Measurements from ENCODE around the gene MOB3A.
"Not testable (repeated sequence)": the region's sequence is repeated elsewhere in the genome, so short reads cannot be mapped to it uniquely, and the experiment has no call there.

MOB3A gene

DNA sequence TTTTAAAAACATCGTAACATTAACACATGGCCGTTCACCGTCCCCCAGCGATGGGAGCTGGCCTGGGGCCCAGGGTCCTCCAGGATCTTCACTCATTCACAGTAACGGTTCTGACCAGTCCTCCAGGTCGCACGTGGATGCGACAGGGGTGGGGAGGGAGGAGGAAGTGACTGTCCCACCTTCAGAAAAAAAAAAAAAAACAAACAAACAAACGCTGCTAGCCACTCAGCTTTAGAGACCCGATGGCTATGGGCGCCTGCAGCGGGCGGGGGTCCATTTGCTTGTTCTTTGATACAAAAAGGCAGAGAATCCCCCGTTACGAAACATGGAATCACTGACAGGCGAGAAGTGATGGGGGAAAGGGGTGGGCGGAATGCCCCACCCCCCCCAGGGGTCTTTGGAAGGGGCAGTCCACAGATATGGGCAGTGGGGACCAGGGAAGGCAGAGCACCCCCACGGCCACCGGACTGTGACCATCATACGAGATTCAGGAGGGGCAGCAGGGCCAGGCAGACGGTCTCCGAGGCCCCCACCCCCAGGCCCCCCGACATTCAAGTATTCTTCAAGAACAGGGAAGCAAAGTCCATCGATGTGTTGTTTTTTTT lies 58.4 kb downstream of the MOB3A start:
- no peak overlapping the region for H3K27ac ChIP-seq
- H3K27me3 ChIP-seq (ENCODE audit: insufficient read depth, low read depth, severe bottlenecking), result no peaks in the 10 kb centered on the region
- TF ChIP-seq, protein P1, sequence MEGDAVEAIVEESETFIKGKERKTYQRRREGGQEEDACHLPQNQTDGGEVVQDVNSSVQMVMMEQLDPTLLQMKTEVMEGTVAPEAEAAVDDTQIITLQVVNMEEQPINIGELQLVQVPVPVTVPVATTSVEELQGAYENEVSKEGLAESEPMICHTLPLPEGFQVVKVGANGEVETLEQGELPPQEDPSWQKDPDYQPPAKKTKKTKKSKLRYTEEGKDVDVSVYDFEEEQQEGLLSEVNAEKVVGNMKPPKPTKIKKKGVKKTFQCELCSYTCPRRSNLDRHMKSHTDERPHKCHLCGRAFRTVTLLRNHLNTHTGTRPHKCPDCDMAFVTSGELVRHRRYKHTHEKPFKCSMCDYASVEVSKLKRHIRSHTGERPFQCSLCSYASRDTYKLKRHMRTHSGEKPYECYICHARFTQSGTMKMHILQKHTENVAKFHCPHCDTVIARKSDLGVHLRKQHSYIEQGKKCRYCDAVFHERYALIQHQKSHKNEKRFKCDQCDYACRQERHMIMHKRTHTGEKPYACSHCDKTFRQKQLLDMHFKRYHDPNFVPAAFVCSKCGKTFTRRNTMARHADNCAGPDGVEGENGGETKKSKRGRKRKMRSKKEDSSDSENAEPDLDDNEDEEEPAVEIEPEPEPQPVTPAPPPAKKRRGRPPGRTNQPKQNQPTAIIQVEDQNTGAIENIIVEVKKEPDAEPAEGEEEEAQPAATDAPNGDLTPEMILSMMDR (IDR thresholded peaks at IDR 0.05; ENCODE audit: low read depth, low read length), result no peak
- no peak for DNase-seq
- no peak overlapping the region for H3K4me3 ChIP-seq (ENCODE audit: low read depth, low read length)
- H3K9me3 ChIP-seq (ENCODE audit: severe bottlenecking), result peaks cover 7% of the 10 kb centered on the region
- H3K36me3 ChIP-seq, result peaks cover 26% of the 10 kb centered on the region

GRCh38 chr19:2036424-2036823 lies 59.7 kb downstream of the MOB3A start:
- no peak overlapping the region for H3K27ac ChIP-seq
- peaks cover 20% of the 10 kb centered on the region for H3K36me3 ChIP-seq
- no peaks in the 10 kb centered on the region for H3K27me3 ChIP-seq (ENCODE audit: insufficient read depth, low read depth, severe bottlenecking)
- H3K9me3 ChIP-seq (ENCODE audit: severe bottlenecking), result peaks cover 7% of the 10 kb centered on the region
- H3K4me3 ChIP-seq (ENCODE audit: low read depth, low read length), result no peak overlapping the region
- no peak for DNase-seq
- TF ChIP-seq, protein P1 (IDR thresholded peaks at IDR 0.05; ENCODE audit: low read depth, low read length), result no peak

DNA sequence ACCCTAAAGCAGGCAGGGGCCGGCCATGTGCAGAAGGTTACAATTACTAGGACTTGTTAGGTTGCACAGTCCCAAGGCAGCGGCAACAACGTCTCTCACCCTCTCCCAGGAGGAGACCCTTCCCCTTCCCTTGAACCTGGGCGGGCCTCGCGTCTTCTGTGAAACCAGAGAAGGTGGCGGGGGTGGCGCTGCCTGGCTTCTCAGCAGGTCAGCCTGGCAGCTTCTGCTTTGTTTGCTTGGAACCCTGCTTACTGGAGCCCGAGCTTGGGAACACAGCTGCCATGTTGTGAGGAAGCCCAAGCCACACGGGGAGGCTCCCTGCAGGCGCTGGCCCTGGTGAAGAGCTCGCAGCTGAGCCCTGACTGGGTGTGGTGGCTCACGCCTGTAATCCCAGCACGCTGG lies 60.5 kb downstream of the MOB3A start:
- H3K27ac ChIP-seq, result no peak overlapping the region
- TF ChIP-seq, protein P1 (IDR thresholded peaks at IDR 0.05; ENCODE audit: low read depth, low read length), result no peak
- peaks cover 7% of the 10 kb centered on the region for H3K9me3 ChIP-seq (ENCODE audit: severe bottlenecking)
- H3K27me3 ChIP-seq (ENCODE audit: insufficient read depth, low read depth, severe bottlenecking), result no peaks in the 10 kb centered on the region
- peaks cover 16% of the 10 kb centered on the region for H3K36me3 ChIP-seq
- no peak overlapping the region for H3K4me3 ChIP-seq (ENCODE audit: low read depth, low read length)
- no peak for DNase-seq

DNA sequence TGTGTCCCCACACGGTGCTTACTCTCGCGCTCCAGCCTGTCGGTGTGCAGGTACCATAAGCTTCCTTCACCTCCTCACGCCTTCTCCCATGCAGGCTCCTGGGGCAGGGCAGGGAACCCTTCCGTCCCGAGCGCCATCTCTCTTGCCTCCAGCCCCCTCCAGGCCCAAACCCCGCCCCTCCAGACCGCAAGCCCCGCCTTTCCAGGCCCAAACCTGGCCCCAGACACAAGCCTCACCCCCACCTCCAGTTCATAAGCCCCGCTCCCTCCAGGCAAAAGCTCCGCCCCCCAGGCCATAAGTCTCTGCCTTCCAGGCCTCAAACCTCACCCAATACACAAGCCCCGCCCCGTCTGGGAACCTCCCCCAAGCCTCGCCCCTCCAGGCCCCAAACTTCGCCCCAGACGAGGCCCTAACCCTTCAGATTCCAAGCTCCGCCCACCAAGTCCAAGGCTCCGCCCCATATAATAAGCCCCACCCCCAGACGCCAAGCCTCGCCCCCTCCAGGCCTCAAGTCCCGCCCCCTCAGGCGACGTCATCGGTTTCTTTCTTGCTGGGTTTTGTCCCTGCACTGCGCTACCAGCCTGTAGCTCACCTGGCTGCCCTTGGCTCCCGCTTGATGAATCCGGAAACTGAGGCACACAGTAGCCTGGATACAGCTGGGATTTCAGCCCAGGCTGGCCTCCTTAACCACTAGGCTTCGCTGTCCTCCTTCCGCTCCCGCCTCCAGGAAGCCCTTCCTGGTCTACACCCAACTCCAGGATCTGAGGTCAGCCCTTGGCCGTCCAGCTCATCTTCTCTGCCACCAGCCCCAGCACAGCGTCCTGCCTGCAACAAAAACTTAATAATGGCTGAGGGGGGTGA lies 61.2 kb downstream of the MOB3A start:
- Histone ChIP-seq H3K9me3 (ENCODE audit: severe bottlenecking) (peaks cover 7% of the 10 kb centered on the region), H3K27me3 (ENCODE audit: insufficient read depth, low read depth, severe bottlenecking) (no peaks in the 10 kb centered on the region), H3K4me3 (ENCODE audit: low read depth, low read length) (no peak overlapping the region), H3K36me3 (peaks cover 12% of the 10 kb centered on the region), H3K27ac (no peak overlapping the region)
- no peak for DNase-seq
- TF ChIP-seq, protein P1 (IDR thresholded peaks at IDR 0.05; ENCODE audit: low read depth, low read length), result no peak

- H3K36me3 ChIP-seq, result peaks cover 11% of the 10 kb centered on the region
- DNase-seq; H3K27ac ChIP-seq; H3K27me3 ChIP-seq (ENCODE audit: insufficient read depth, low read depth, severe bottlenecking); H3K9me3 ChIP-seq (ENCODE audit: severe bottlenecking); H3K4me3 ChIP-seq (ENCODE audit: low read depth, low read length): not testable (repeated sequence)
Observed at GRCh38 chr19:2034253-2034652, 61.9 kb downstream of the MOB3A start.

DNA sequence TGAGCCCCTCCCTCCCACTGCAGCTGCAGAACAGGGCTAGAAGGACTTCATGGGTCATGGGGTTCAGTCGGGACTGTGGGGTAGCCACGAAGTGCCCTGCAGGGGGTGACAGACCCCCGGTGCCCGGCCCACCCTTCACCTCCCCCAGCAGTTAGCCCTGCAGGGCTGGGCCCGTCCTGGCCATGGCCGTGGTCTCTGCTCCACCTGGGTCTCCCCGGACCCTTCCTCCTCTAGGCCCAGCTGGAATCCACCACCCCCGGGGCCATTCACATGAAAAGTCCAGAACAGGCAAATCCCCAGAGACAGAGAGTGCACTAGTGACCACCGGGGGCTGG lies 62.3 kb downstream of the MOB3A start:
- TF ChIP-seq, protein P1 (IDR thresholded peaks at IDR 0.05; ENCODE audit: low read depth, low read length), result no peak
- no peak for DNase-seq
- Histone ChIP-seq H3K27me3 (ENCODE audit: insufficient read depth, low read depth, severe bottlenecking) (no peaks in the 10 kb centered on the region), H3K9me3 (ENCODE audit: severe bottlenecking) (peaks cover 7% of the 10 kb centered on the region), H3K27ac (no peak overlapping the region), H3K36me3 (peaks cover 7% of the 10 kb centered on the region), H3K4me3 (ENCODE audit: low read depth, low read length) (no peak overlapping the region)

Measured in WERI-Rb-1 (cell line).